K562 (cell line): Measurements from ENCODE around the gene DNASE1L2. TPM values are rescaled to one million over a fixed set of nuclear protein-coding genes. Genes with fewer than 3 reads are reported as not detected.
A peak's percentile ranks its signal among the peaks of the same experiment; 100 is the strongest.

Experiments
- ARID4B ChIP-seq: sonication (generic); formaldehyde crosslinking; IDR thresholded peaks from 2 replicates; pipeline ENCODE4 v1.8.0; 2022; ENCODE audit warnings: mild to moderate bottlenecking, missing genetic modification reagents
- ATF3 ChIP-seq, 2 experiments: fragments of 450-650 bp in 1 of 2; sonication (generic) in 1 of 2; formaldehyde crosslinking in 1 of 2; IDR thresholded peaks in 1 of 2; conservative IDR thresholded peaks in 1 of 2; 2 replicates each; pipeline versions ENCODE4 v1.6.1 to v1.8.1; 2016 to 2023; ENCODE audit warnings: mild to moderate bottlenecking in 2 of 2, moderate library complexity in 2 of 2, inconsistent platforms in 1 of 2, missing genetic modification reagents in 1 of 2
- BMI1 ChIP-seq: fragments of 150-350 bp; IDR thresholded peaks from 2 replicates; pipeline ENCODE4 v1.6.1; 2014; ENCODE audit warnings: low read length
- CHD1 ChIP-seq: fragments of 200-600 bp; sonication (generic); IDR thresholded peaks from one replicate; pipeline ENCODE4 v1.6.1; 2012; ENCODE audit warnings: mild to moderate bottlenecking, moderate library complexity, low read length, inconsistent platforms
- E2F4 ChIP-seq: sonication (generic); formaldehyde crosslinking; IDR thresholded peaks from 2 replicates; pipeline ENCODE4 v1.8.0; 2022; ENCODE audit warnings: mild to moderate bottlenecking, low read depth, missing genetic modification reagents
- GABPA ChIP-seq: fragments of 200-800 bp; sonication (Bioruptor generic); conservative IDR thresholded peaks from 2 replicates; pipeline ENCODE4 v1.6.1; 2016; ENCODE audit warnings: low read depth, missing genetic modification characterization, missing compliant biosample characterization
- HEY1 ChIP-seq: fragments of 250-450 bp; sonication (Bioruptor Pico); IDR thresholded peaks from 2 replicates; pipeline ENCODE4 v1.5.0; 2020; ENCODE audit warnings: mild to moderate bottlenecking, moderate library complexity, borderline replicate concordance
- HNRNPK ChIP-seq: fragments of 200-400 bp; formaldehyde crosslinking; IDR thresholded peaks from one replicate; pipeline ENCODE4 v1.6.1; 2018; ENCODE audit warnings: mild to moderate bottlenecking, low read depth, low read length; ENCODE audit not compliant: poor library complexity, severe bottlenecking
- HOXB6 ChIP-seq: fragments of 250-450 bp; sonication (Bioruptor Pico); IDR thresholded peaks from 2 replicates; pipeline ENCODE4 v1.5.1; 2022; ENCODE audit warnings: mild to moderate bottlenecking, borderline replicate concordance
- ILK ChIP-seq: fragments of 450-650 bp; IDR thresholded peaks from 2 replicates; pipeline ENCODE4 v1.6.1; 2016; ENCODE audit warnings: missing genetic modification characterization, low read depth, mild to moderate bottlenecking, missing compliant biosample characterization, moderate library complexity, borderline replicate concordance
- MNT ChIP-seq, 2 experiments: fragments of 450-650 bp; conservative IDR thresholded peaks; 2 replicates each; pipeline ENCODE4 v1.6.1; 2017; ENCODE audit warnings: mild to moderate bottlenecking in 2 of 2, moderate library complexity in 2 of 2
- POLR2AphosphoS2 ChIP-seq: IDR thresholded peaks from 2 replicates; pipeline ENCODE4 v1.6.1; 2012; ENCODE audit warnings: low read length, improper control_type of control experiment
- RBM22 ChIP-seq: fragments of 200-400 bp; formaldehyde crosslinking; IDR thresholded peaks from 2 replicates; pipeline ENCODE4 v1.6.1; 2018; ENCODE audit warnings: low read length, low read depth; ENCODE audit not compliant: poor library complexity, severe bottlenecking
- SETDB1 ChIP-seq: IDR thresholded peaks from one replicate; pipeline ENCODE4 v1.6.1; 2012; ENCODE audit warnings: low read length, control low read depth, inconsistent platforms
- TEAD1 ChIP-seq, 2 experiments: fragments of 450-650 bp in 1 of 2; sonication (generic) in 1 of 2; formaldehyde crosslinking; IDR thresholded peaks; 2 replicates each; pipeline versions ENCODE4 v1.4.0 to v1.8.0; 2020 to 2022; ENCODE audit warnings: mild to moderate bottlenecking in 2 of 2, missing genetic modification reagents in 1 of 2
- TSC22D4 ChIP-seq: fragments of 450-650 bp; IDR thresholded peaks from 2 replicates; pipeline ENCODE4 v1.6.1; 2016; ENCODE audit warnings: missing genetic modification characterization, missing biosample characterization, control low read depth
- ZBTB8A ChIP-seq: fragments of 450-650 bp; IDR thresholded peaks from 2 replicates; pipeline ENCODE4 v1.6.1; 2018; ENCODE audit warnings: mild to moderate bottlenecking, moderate library complexity; ENCODE audit not compliant: partially characterized antibody
- ZNF184 ChIP-seq: sonication (generic); formaldehyde crosslinking; IDR thresholded peaks from 2 replicates; pipeline ENCODE4 v1.5.0; 2020; ENCODE audit warnings: missing genetic modification reagents
- ZNF24 ChIP-seq: fragments of 450-650 bp; IDR thresholded peaks from 2 replicates; pipeline ENCODE4 v1.6.1; 2016
- polyA plus RNA-seq, 8 experiments: library from polyadenylated mRNA; depleted of rRNA in 4 of 8; stranded (reverse) in 5 of 8; unstranded in 3 of 8; fragments of >200 nt; fragmentation: Nextera tagmentation in 2 of 8; fragmentation: Illumina TruSeq in 1 of 8; extraction: Ambion mirVana in 2 of 8; extraction: Trizol in 1 of 8; gene quantifications; 2 replicates each; pipeline versions ENCODE4 v1.2.1 to v1.2.3, GENCODE V29; 2011 to 2014; ENCODE audit warnings: inconsistent platforms in 1 of 8, missing spikeins in 1 of 8
- total RNA-seq, 7 experiments: library from RNA; depleted of rRNA in 6 of 7; stranded (reverse); fragments of >200 nt in 6 of 7; fragmentation: Illumina TruSeq in 2 of 7; extraction: Trizol in 2 of 7; gene quantifications; 2 replicates each; pipeline versions ENCODE4 v1.2.1 to v1.2.3, GENCODE V29; 2011 to 2021; ENCODE audit warnings: low replicate concordance in 1 of 7

DNASE1L2 gene
- total and polyA plus RNA-seq, 9 of the 15 experiments (the other 6 are each of a cell fraction or from before 2014, with no cell fraction given), result 0.08 to 2.7 (median 1.7) TPM; not detected in 1

- TF ChIP-seq ILK (tag) (no peak), CHD1 (no peak), GABPA (tag) (peak; percentile 53), SETDB1 (no peak), BMI1 (peak; percentile 99), ATF3 (IDR thresholded peaks at IDR 0.05) (peak; percentile 71), ATF3 (CRISPR knock-in tag; conservative IDR thresholded peaks at IDR 0.05) (no peak), HEY1 (no peak), E2F4 (CRISPR knock-in tag) (0 out of 2 replicates have a peak, but pooled peaks have one; percentile 51), ZNF184 (CRISPR knock-in tag) (no peak), TEAD1 (CRISPR knock-in tag; IDR thresholded peaks at IDR 0.05) (peak in 1 of 2 experiments; percentile 21; a peak in 1 of 4 replicates), ZNF24 (no peak), MNT (conservative IDR thresholded peaks at IDR 0.05) (peak; percentile 83 to 91), HOXB6 (CRISPR knock-in tag) (no peak), ARID4B (CRISPR knock-in tag) (peak; percentile 77), RBM22 (peak; percentile 90), POLR2AphosphoS2 (no peak), ZBTB8A (no peak), HNRNPK (no peak), TSC22D4 (tag) (no peak)
Observed at GRCh38 chr16:2223221-2223941, 12.9 kb upstream of the DNASE1L2 start, which contains the start of gene E4F1 (continued).
